GM18868 (cell line): Measurements from ENCODE around the gene ECD.

Experiments
- ATAC-seq: cut with Tn5 transposase; IDR thresholded peaks from one replicate; pipeline ENCODE4 v1.9.1; 2021; ENCODE audit warnings: mild to moderate bottlenecking, moderate library complexity; ENCODE audit not compliant: unreplicated experiment

ECD gene

DNA sequence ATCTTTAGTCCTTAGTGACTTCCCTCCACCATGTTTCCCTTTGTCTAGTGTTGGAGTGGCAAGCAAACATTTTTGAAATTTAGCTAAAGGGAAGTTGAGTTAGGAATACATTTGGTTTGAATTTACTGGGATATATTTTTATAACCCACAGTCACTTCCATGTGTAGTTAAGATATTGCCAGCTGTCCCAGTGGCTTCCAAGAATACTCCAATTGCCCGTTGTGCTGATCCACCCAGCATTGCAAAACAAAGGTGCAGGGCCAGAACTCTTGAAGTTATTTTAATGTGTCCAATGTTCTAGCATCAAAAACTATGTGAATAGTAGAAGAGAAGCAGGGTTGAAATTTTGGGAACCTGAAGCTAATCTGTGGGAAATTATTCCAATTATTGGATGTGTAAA is 68.7 kb downstream of the ECD start:
- ATAC-seq = no peak

DNA sequence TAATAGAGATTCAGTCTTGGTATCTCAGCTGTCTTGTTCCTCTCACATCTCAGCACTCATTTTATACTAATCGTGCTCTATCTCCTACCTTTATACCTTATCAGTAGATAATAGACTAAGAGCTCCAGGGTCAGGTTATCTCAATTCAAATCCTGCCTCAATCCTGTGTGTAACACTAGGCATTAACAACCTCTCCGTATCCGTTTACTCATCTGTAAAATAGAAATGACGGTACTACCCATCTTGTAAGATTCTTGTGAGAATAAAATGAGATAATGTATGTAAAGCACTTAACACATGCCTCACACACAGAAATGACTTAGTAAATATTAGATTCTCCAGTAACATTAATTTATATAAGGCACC is 70.5 kb downstream of the ECD start:
- ATAC-seq = no peak

GRCh38 chr10:73096449-73097304 is 71.1 kb downstream of the ECD start, which contains the start of gene P4HA1:
P4HA1 (minus strand) TSS chr10:73096866; CDS start chr10:73074883, 21,983 bp downstream.
- ATAC-seq = peak; percentile 84

DNA sequence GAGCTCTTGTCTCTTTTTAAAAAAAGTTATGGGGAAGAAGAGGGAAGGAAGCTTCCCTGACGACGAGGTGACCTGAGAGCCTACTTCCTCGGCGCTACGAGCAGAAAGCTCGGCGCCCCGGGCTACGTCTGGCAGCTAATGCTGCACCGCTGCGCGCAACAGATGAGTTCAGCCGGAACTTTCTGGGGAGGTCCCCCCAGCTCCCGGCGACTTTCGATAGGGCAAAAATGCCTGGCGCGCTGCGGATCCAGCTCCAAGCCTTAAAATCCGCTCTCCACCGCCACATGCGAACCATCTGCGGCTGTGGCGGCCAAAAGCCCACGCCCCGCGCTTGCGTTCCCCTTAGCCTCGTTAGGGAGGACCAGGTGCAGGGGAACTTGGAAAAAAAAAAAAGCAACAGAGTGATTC is 71.8 kb downstream of the ECD start:
- ATAC-seq = no peak

GRCh38 chr10:73095481-73096021 is 72.3 kb downstream of the ECD start:
- no peak for ATAC-seq

GRCh38 chr10:73094986-73095480 is 72.8 kb downstream of the ECD start:
- no peak for ATAC-seq

GRCh38 chr10:73093922-73094850 is 73.6 kb downstream of the ECD start:
- no peak for ATAC-seq

DNA sequence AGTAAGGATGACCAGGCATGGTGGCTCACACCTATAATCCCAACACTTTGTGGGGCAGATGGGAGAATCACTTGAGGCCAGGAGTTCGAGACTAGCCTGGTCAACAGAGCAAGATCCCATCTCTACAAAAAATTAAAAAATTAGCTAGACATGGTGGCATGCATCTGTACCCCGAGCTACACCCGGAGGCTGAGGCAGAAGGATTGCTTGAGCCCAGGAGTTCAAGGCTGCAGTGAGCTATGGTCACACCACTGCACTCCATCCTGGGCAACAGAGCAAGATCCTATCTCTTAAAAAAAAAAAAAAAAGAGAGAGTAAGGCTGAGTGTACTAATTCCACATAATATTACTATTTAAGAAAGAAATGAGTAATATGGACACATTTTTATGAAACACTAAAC is 75.0 kb downstream of the ECD start:
- ATAC-seq = no peak

DNA sequence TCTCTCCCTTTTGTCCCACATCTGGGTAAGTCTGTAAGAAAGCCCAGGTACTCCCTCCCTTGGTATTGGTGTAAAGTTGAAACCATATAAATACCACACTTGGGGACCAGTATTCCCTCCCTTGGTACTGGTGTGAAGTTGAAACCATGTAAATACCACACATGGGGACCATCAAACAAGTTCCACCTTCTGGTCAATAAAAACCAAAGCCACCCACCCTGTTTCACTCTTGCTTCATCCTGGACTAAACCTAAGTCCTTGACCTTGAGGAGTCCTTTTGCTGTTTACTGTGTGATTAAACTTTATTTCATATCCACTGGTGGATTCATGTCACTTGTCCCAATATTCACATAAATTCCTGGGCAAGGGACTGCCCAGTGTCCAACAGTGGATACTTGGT is 79.5 kb downstream of the ECD start:
- no peak for ATAC-seq

GRCh38 chr10:73086816-73087215 is 81.0 kb downstream of the ECD start:
- no peak for ATAC-seq

DNA sequence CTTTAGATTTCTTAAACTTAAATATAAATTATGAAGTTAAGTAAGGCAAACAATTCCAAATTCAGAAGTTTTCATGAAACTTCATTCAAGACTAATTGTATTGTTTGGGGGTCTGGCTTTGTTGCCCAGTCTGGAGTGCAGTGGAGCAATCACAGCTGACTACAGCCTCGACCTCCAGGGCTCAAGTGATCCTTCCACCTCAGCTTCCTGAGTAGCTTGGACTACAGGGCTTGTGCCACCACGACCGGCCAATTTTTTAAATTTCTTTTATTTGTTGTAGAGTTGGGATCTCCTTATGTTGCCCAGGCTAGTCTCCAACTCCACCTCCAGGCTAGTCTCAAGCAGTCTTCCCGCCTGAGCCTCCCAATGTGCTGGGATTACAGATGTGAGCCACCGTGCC is 83.6 kb downstream of the ECD start:
- no peak for ATAC-seq
